ENCODE measurements around the gene IMMP2L. TPM values are rescaled to one million over a fixed set of nuclear protein-coding genes. Genes with fewer than 3 reads are reported as not detected.

Gene IMMP2L
- polyA plus RNA-seq, 1 of the 3 experiments (the other 2 are of a cell fraction) = 10.7 TPM

DNA sequence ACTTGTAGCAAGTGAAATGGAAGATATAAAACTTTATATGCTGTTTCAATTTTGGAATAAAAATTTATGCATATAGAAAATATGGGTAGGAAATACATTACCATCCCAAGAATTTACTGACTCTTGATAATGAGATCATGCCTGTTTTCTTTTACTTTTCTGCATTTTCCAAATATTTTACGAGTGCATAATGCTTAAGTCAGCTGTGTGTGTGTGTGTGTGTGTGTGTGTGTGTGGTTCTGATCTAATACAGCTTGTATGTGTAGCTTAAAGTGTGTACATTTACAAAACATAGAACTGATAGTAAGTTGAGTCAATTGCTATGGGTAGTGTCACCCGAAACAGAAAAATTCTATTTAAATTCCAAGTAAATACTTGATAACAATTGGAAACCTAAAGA is 787.2 kb downstream of the IMMP2L start:
- H3K4me2 ChIP-seq = no peak overlapping the region
- H3K27me3 ChIP-seq (ENCODE audit: insufficient read depth) = no peaks in the 10 kb centered on the region
- no peak overlapping the region for H3K9ac ChIP-seq
- H2AFZ ChIP-seq (ENCODE audit: low read depth) = no peak overlapping the region
- ChIA-PET CTCF (interaction anchor here (0.7 kb wide), 1 partner anchor 230 kb away, joined by 3 read pairs; no protein-coding TSS in a partner anchor), POLR2A (no interaction called here)
- no peak for DNase-seq
- H3F3A ChIP-seq (replicated peaks; ENCODE audit: insufficient read depth) = no peaks in the 10 kb centered on the region
- H3K9me2 ChIP-seq = no peaks in the 10 kb centered on the region
- no peaks in the 10 kb centered on the region for H4K20me1 ChIP-seq (ENCODE audit: insufficient read depth)
- no peaks in the 10 kb centered on the region for H3K9me3 ChIP-seq
- 58% methylated on average over 2 of the region's 2 CpGs for WGBS (ENCODE audit: low lambda C conversion rate)
- no peak for TF ChIP-seq NRF1 (IDR thresholded peaks at IDR 0.05; ENCODE audit: low read depth, low read length)
- no peak for TF ChIP-seq GABPA (IDR thresholded peaks at IDR 0.05; ENCODE audit: low read depth)
- TF ChIP-seq RFX5 (IDR thresholded peaks at IDR 0.05; ENCODE audit: low read length) = no peak
- no peak for TF ChIP-seq ELF1 (IDR thresholded peaks at IDR 0.05)
- TF ChIP-seq, protein P1, sequence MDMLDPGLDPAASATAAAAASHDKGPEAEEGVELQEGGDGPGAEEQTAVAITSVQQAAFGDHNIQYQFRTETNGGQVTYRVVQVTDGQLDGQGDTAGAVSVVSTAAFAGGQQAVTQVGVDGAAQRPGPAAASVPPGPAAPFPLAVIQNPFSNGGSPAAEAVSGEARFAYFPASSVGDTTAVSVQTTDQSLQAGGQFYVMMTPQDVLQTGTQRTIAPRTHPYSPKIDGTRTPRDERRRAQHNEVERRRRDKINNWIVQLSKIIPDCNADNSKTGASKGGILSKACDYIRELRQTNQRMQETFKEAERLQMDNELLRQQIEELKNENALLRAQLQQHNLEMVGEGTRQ (IDR thresholded peaks at IDR 0.05; ENCODE audit: borderline replicate concordance, low read depth, low read length) = no peak
- TF ChIP-seq FOSL2 (IDR thresholded peaks at IDR 0.05; ENCODE audit: borderline replicate concordance, low read depth) = no peak; the same call in 1 of the 2 replicates
- TF ChIP-seq TCF12 (IDR thresholded peaks at IDR 0.05) = no peak
- no peak overlapping the region for H3K27ac ChIP-seq (ENCODE audit: low read depth in 2 of 2, low read length in 1 of 2)
- H3K4me1 ChIP-seq (ENCODE audit: control insufficient read depth in 1 of 2, insufficient read depth in 2 of 2, low read depth in 1 of 2, low read length in 1 of 2) = no peaks in the 10 kb centered on the region; a peak in 2 of 4 replicates
- H3K4me3 ChIP-seq (ENCODE audit: low read depth in 2 of 2, low read length in 1 of 2) = no peak overlapping the region
- no peaks in the 10 kb centered on the region for H3K36me3 ChIP-seq (replicated peaks in 1 of 2; ENCODE audit: control insufficient read depth in 1 of 2, insufficient read depth in 2 of 2, low read length in 1 of 2)
- H3K79me2 ChIP-seq (ENCODE audit: insufficient read depth) = no peaks in the 10 kb centered on the region

DNA sequence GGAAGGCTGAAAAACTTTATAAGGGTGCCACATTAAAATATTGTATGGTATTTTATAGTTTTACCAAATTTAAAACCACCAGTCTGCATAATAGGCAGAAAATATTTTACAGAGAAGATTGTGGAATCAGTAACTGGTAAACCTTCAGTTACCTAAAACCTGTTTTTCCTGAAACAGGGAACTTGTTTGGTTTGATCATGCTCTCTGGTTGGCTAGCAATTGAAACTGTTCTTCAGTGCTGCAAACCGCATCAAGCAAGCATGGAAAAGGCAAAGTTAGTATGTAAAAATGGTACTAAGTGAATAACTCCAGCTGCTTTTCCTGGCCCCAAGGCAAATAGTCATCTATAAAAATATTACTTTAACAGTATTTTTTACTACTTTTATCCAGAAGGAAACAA is 788.2 kb downstream of the IMMP2L start:
- no peaks in the 10 kb centered on the region for H3K36me3 ChIP-seq (replicated peaks in 1 of 2; ENCODE audit: control insufficient read depth in 1 of 2, insufficient read depth in 2 of 2, low read length in 1 of 2)
- POLR2A ChIA-PET = interaction anchor here (0.7 kb wide), 1 partner anchor 1815 kb away, joined by 3 read pairs; no protein-coding TSS in a partner anchor
- H3K9me3 ChIP-seq = no peaks in the 10 kb centered on the region
- no peak for DNase-seq
- H3K9me2 ChIP-seq = no peaks in the 10 kb centered on the region
- no peak overlapping the region for H3K4me3 ChIP-seq (ENCODE audit: low read depth in 2 of 2, low read length in 1 of 2)
- 85% methylated on average over 1 of the region's 1 CpG for WGBS (ENCODE audit: low lambda C conversion rate)
- no peaks in the 10 kb centered on the region for H3K27me3 ChIP-seq (ENCODE audit: insufficient read depth)
- H2AFZ ChIP-seq (ENCODE audit: low read depth) = no peak overlapping the region
- CTCF ChIA-PET = no interaction called here
- H3K4me1 ChIP-seq (ENCODE audit: control insufficient read depth in 1 of 2, insufficient read depth in 2 of 2, low read depth in 1 of 2, low read length in 1 of 2) = no peaks in the 10 kb centered on the region; a peak in 2 of 4 replicates
- no peak for TF ChIP-seq ELF1 (IDR thresholded peaks at IDR 0.05)
- TF ChIP-seq TEAD4 (IDR thresholded peaks at IDR 0.05; ENCODE audit: borderline replicate concordance, insufficient read depth) = no peak
- TF ChIP-seq, protein P2, sequence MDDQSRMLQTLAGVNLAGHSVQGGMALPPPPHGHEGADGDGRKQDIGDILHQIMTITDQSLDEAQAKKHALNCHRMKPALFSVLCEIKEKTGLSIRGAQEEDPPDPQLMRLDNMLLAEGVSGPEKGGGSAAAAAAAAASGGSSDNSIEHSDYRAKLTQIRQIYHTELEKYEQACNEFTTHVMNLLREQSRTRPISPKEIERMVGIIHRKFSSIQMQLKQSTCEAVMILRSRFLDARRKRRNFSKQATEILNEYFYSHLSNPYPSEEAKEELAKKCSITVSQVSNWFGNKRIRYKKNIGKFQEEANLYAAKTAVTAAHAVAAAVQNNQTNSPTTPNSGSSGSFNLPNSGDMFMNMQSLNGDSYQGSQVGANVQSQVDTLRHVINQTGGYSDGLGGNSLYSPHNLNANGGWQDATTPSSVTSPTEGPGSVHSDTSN (IDR thresholded peaks at IDR 0.05) = no peak
- TF ChIP-seq, protein P3, sequence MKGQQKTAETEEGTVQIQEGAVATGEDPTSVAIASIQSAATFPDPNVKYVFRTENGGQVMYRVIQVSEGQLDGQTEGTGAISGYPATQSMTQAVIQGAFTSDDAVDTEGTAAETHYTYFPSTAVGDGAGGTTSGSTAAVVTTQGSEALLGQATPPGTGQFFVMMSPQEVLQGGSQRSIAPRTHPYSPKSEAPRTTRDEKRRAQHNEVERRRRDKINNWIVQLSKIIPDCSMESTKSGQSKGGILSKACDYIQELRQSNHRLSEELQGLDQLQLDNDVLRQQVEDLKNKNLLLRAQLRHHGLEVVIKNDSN (IDR thresholded peaks at IDR 0.05; ENCODE audit: borderline replicate concordance, low read depth) = no peak
- TF ChIP-seq RFX5 (IDR thresholded peaks at IDR 0.05; ENCODE audit: low read length) = no peak
- TF ChIP-seq SMC3 (IDR thresholded peaks at IDR 0.05; ENCODE audit: low read depth, low read length) = no peak
- no peak for TF ChIP-seq RAD21 (IDR thresholded peaks at IDR 0.05; ENCODE audit: low read length)
- TF ChIP-seq NRF1 (IDR thresholded peaks at IDR 0.05; ENCODE audit: low read depth, low read length) = no peak
- TF ChIP-seq, protein P4, sequence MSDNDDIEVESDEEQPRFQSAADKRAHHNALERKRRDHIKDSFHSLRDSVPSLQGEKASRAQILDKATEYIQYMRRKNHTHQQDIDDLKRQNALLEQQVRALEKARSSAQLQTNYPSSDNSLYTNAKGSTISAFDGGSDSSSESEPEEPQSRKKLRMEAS (IDR thresholded peaks at IDR 0.05; ENCODE audit: low read depth) = no peak
- TF ChIP-seq EP300 (IDR thresholded peaks at IDR 0.05; ENCODE audit: borderline replicate concordance in 1 of 2, low read depth in 1 of 2, low read length in 1 of 2) = no peak
- H3K79me2 ChIP-seq (ENCODE audit: insufficient read depth) = no peaks in the 10 kb centered on the region
- H4K20me1 ChIP-seq (ENCODE audit: insufficient read depth) = no peaks in the 10 kb centered on the region
- no peak overlapping the region for H3K27ac ChIP-seq (ENCODE audit: low read depth in 2 of 2, low read length in 1 of 2)
- no peak overlapping the region for H3K4me2 ChIP-seq
- H3F3A ChIP-seq (replicated peaks; ENCODE audit: insufficient read depth) = no peaks in the 10 kb centered on the region
- no peak overlapping the region for H3K9ac ChIP-seq

Data from SK-N-SH (cell line).